HL-60 (cell line): Measurements from ENCODE around the gene TBL1X.

Experiments used
- CTCF ChIP-seq: IDR thresholded peaks from one replicate; pipeline ENCODE4 v1.5.1; 2011; ENCODE audit warnings: low read length, control low read depth, inconsistent platforms; ENCODE audit not compliant: insufficient read depth
- POLR2AphosphoS5 ChIP-seq: IDR thresholded peaks from 2 replicates; pipeline ENCODE4 v1.6.1; 2012; ENCODE audit warnings: low read depth
- REST ChIP-seq: IDR thresholded peaks from 2 replicates; pipeline ENCODE4 v1.6.1; 2012; ENCODE audit warnings: low read depth; ENCODE audit not compliant: insufficient replicate concordance
- SPI1 ChIP-seq: IDR thresholded peaks from 2 replicates; pipeline ENCODE4 v1.6.1; 2012; ENCODE audit warnings: low read depth, mild to moderate bottlenecking, borderline replicate concordance

- TF ChIP-seq CTCF (no peak), POLR2AphosphoS5 (no peak), REST (no peak), SPI1 (no peak)
These were observed 30.8 kb upstream of the TBL1X start for GRCh38 chrX:9434051-9434550.
